Panc1 (cell line): Measurements from ENCODE around the gene CFAP299. TPM values are rescaled to one million over a fixed set of nuclear protein-coding genes. Genes with fewer than 3 reads are reported as not detected.

Source experiments
- ATAC-seq: fragments of 200-7000 bp; cut with Tn5 transposase; 2 replicates; pipeline ENCODE4 v1.9.1; 2020; ENCODE audit warnings: mild to moderate bottlenecking, moderate library complexity
- BruUV-seq: library from RNA; stranded (reverse); fragments of 400-500 nt; replicated peaks from 2 replicates; lab custom pipeline; 2021; lab: Mats Ljungman, UMichigan
- CTCF ChIA-PET: fragments of 300-600 bp; sonication (Branson Sonifier 250); formaldehyde crosslinking; loops from one replicate; lab custom pipeline; 2022; ENCODE audit warnings: antibody characterized with exemption; lab: Charles Lee
- POLR2A ChIA-PET: fragments of 300-600 bp; sonication (Branson Sonifier 250); formaldehyde crosslinking; loops from one replicate; lab custom pipeline; 2022; ENCODE audit warnings: antibody characterized with exemption; lab: Charles Lee
- DNase-seq: peaks from one replicate; pipeline ENCODE4 v3.0.0-alpha.2; 2010; ENCODE audit warnings: low read depth, low spot score
- H3K27ac ChIP-seq: 2 replicates; pipeline ENCODE4 v1.5.1; 2011; ENCODE audit warnings: mild to moderate bottlenecking, low read length, inconsistent platforms
- H3K27me3 ChIP-seq: fragments of 200-500 bp; sonication (Bioruptor generic); 2 replicates; pipeline ENCODE4 v1.6.0; 2014; ENCODE audit warnings: low read length, inconsistent platforms; ENCODE audit not compliant: control insufficient read depth, insufficient read depth
- H3K36me3 ChIP-seq: fragments of 200-500 bp; sonication (Bioruptor generic); 2 replicates; pipeline ENCODE4 v1.5.1; 2014; ENCODE audit warnings: inconsistent platforms, mild to moderate bottlenecking, low read length, moderate library complexity; ENCODE audit not compliant: control insufficient read depth, insufficient read depth
- H3K4me1 ChIP-seq: 2 replicates; pipeline ENCODE4 v1.5.1; 2011; ENCODE audit warnings: inconsistent platforms, mild to moderate bottlenecking, low read length, moderate library complexity; ENCODE audit not compliant: control insufficient read depth, insufficient read depth
- H3K4me3 ChIP-seq, 2 experiments: 2 replicates each; pipeline ENCODE4 v1.5.1; 2011 to 2012; ENCODE audit warnings: low read depth in 2 of 2, low read length in 2 of 2, mild to moderate bottlenecking in 2 of 2, inconsistent platforms in 1 of 2, moderate library complexity in 1 of 2
- H3K9me3 ChIP-seq: fragments of 200-500 bp; sonication (Bioruptor generic); 2 replicates; pipeline ENCODE4 v1.5.1; 2014; ENCODE audit warnings: low read depth, mild to moderate bottlenecking, inconsistent platforms, low read length, moderate library complexity; ENCODE audit not compliant: control insufficient read depth, insufficient read depth
- POLR2AphosphoS5 ChIP-seq: IDR thresholded peaks from 2 replicates; pipeline ENCODE4 v1.6.1; 2012; ENCODE audit warnings: mild to moderate bottlenecking, low read depth, low read length, moderate library complexity
- SIN3A ChIP-seq: IDR thresholded peaks from 2 replicates; pipeline ENCODE4 v1.6.1; 2012; ENCODE audit warnings: low read depth, mild to moderate bottlenecking, low read length, moderate library complexity, borderline replicate concordance; ENCODE audit not compliant: insufficient read depth
- TCF7L2 ChIP-seq: IDR thresholded peaks from 2 replicates; pipeline ENCODE4 v1.6.1; 2011; ENCODE audit warnings: mild to moderate bottlenecking, low read depth, low read length, inconsistent platforms
- in situ Hi-C: cut with HindIII; loops from 2 replicates; pipeline ENCODE4 v1.10.0; 2016; ENCODE audit warnings: low sequenced_read_pairs, low pct_unique_long_range_greater_than_20kb
- intact Hi-C: fragments of 100-400 bp; cut with micrococcal nuclease; formaldehyde crosslinking; loops from one replicate; pipeline ENCODE4 v1.10.0; 2022; ENCODE audit not compliant: unreplicated experiment
- total RNA-seq: library from RNA; stranded (reverse); gene quantifications from one replicate; pipeline ENCODE4 v1.2.1, GENCODE V29; 2021; ENCODE audit not compliant: unreplicated experiment
- TF ChIP-seq, protein P1 (sequence below): fragments of 450-650 bp; IDR thresholded peaks from 2 replicates; pipeline ENCODE4 v1.5.1; 2017; ENCODE audit warnings: mild to moderate bottlenecking
- TF ChIP-seq, protein P2 (sequence below), 2 experiments: IDR thresholded peaks; 2 replicates each; pipeline ENCODE4 v1.6.1; 2011 to 2012; ENCODE audit warnings: low read depth in 2 of 2, control low read depth in 1 of 2, low read length in 1 of 2, mild to moderate bottlenecking in 1 of 2, moderate library complexity in 1 of 2; ENCODE audit not compliant: insufficient read depth in 1 of 2

CFAP299 gene
- total RNA-seq, 1 experiment from 2014 or later: not detected

DNA sequence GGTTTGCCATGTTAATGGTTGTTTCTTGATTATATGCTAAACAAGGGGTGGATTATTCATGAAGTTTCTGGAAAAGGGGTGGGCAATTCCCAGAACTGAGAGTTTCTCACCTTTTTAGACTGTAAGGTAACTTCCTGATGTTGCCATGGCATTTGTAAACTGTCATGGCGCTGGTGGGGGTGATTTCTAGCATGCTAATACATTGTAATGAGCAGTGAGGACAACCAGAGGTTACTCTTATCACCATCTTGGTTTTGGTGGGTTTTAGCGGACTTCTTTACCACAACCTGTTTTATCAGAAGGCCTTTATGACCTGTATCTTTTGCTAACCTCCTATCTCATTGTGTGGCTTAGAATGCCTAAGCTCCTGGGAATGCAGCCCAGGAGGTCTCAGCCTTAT lies 81.5 kb downstream of the CFAP299 start:
- H3K4me1 ChIP-seq: no peaks in the 10 kb centered on the region
- POLR2A ChIA-PET: no interaction called here
- no peaks in the 10 kb centered on the region for H3K36me3 ChIP-seq
- no peaks in the 10 kb centered on the region for H3K9me3 ChIP-seq
- intact Hi-C loops: no loop called here
- no peaks in the 10 kb centered on the region for H3K27me3 ChIP-seq
- no peak overlapping the region for H3K27ac ChIP-seq
- CTCF ChIA-PET: no interaction called here
- TF ChIP-seq, protein P1, sequence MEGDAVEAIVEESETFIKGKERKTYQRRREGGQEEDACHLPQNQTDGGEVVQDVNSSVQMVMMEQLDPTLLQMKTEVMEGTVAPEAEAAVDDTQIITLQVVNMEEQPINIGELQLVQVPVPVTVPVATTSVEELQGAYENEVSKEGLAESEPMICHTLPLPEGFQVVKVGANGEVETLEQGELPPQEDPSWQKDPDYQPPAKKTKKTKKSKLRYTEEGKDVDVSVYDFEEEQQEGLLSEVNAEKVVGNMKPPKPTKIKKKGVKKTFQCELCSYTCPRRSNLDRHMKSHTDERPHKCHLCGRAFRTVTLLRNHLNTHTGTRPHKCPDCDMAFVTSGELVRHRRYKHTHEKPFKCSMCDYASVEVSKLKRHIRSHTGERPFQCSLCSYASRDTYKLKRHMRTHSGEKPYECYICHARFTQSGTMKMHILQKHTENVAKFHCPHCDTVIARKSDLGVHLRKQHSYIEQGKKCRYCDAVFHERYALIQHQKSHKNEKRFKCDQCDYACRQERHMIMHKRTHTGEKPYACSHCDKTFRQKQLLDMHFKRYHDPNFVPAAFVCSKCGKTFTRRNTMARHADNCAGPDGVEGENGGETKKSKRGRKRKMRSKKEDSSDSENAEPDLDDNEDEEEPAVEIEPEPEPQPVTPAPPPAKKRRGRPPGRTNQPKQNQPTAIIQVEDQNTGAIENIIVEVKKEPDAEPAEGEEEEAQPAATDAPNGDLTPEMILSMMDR: no peak
- TF ChIP-seq TCF7L2: no peak
- DNase-seq: no peak
- no TSS peak for BruUV-seq
- in situ Hi-C loops: no loop called here
- ATAC-seq: no peak
- no peak overlapping the region for H3K4me3 ChIP-seq

DNA sequence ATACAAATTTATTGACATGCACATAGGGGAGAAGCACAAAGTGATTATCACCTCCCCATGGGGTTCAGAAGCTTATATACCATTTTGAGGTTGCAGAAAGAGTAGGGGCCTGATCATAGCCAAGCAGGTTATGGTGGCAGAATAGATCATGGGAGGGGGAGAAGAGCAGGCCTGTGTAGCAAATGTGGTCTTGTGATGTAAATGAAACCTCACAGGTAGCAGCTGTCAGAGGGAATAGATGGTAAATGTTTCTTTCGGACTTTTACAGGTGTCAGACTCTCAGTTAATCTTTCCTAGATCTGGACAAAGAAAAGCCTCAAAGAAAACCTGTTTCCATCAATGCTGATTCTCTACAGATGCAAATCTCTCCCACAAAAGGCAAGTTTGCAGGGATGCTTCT lies 84.4 kb downstream of the CFAP299 start:
- in situ Hi-C loops (no loop called here), intact Hi-C loops (no loop called here)
- no peaks in the 10 kb centered on the region for H3K4me1 ChIP-seq
- BruUV-seq: no TSS peak
- no peaks in the 10 kb centered on the region for H3K9me3 ChIP-seq
- no peak overlapping the region for H3K27ac ChIP-seq
- ATAC-seq (no peak), DNase-seq (no peak)
- H3K36me3 ChIP-seq: no peaks in the 10 kb centered on the region
- TF ChIP-seq SIN3A: no peak
- TF ChIP-seq, protein P1: no peak
- TF ChIP-seq TCF7L2: no peak
- TF ChIP-seq, protein P2, sequence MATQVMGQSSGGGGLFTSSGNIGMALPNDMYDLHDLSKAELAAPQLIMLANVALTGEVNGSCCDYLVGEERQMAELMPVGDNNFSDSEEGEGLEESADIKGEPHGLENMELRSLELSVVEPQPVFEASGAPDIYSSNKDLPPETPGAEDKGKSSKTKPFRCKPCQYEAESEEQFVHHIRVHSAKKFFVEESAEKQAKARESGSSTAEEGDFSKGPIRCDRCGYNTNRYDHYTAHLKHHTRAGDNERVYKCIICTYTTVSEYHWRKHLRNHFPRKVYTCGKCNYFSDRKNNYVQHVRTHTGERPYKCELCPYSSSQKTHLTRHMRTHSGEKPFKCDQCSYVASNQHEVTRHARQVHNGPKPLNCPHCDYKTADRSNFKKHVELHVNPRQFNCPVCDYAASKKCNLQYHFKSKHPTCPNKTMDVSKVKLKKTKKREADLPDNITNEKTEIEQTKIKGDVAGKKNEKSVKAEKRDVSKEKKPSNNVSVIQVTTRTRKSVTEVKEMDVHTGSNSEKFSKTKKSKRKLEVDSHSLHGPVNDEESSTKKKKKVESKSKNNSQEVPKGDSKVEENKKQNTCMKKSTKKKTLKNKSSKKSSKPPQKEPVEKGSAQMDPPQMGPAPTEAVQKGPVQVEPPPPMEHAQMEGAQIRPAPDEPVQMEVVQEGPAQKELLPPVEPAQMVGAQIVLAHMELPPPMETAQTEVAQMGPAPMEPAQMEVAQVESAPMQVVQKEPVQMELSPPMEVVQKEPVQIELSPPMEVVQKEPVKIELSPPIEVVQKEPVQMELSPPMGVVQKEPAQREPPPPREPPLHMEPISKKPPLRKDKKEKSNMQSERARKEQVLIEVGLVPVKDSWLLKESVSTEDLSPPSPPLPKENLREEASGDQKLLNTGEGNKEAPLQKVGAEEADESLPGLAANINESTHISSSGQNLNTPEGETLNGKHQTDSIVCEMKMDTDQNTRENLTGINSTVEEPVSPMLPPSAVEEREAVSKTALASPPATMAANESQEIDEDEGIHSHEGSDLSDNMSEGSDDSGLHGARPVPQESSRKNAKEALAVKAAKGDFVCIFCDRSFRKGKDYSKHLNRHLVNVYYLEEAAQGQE (IDR thresholded peaks at IDR 0.05; ENCODE audit: insufficient read depth in 1 of 2, low read depth in 2 of 2, low read length in 1 of 2): no peak
- no peak for TF ChIP-seq POLR2AphosphoS5
- CTCF ChIA-PET: no interaction called here
- H3K4me3 ChIP-seq: no peak overlapping the region
- POLR2A ChIA-PET: no interaction called here
- H3K27me3 ChIP-seq: no peaks in the 10 kb centered on the region

GRCh38 chr4:80420638-80421037 lies 85.1 kb downstream of the CFAP299 start:
- in situ Hi-C loops: no loop called here

More at GRCh38 chr4:80420638-80421037, 85.1 kb downstream of the CFAP299 start:
- CTCF ChIA-PET: no interaction called here
- Histone ChIP-seq H3K9me3 (no peaks in the 10 kb centered on the region), H3K27me3 (no peaks in the 10 kb centered on the region), H3K4me1 (no peaks in the 10 kb centered on the region), H3K36me3 (no peaks in the 10 kb centered on the region), H3K27ac (no peak overlapping the region), H3K4me3 (no peak overlapping the region)
- intact Hi-C loops: no loop called here
- TF ChIP-seq, protein P2 (IDR thresholded peaks at IDR 0.05; ENCODE audit: insufficient read depth in 1 of 2, low read depth in 2 of 2, low read length in 1 of 2): no peak
- TF ChIP-seq, protein P1: no peak
- TF ChIP-seq SIN3A: no peak
- no peak for TF ChIP-seq POLR2AphosphoS5
- no peak for TF ChIP-seq TCF7L2
- no TSS peak for BruUV-seq
- ATAC-seq (no peak), DNase-seq (no peak)
- POLR2A ChIA-PET: no interaction called here
